ENCODE results near the gene TMEM130.

DNA sequence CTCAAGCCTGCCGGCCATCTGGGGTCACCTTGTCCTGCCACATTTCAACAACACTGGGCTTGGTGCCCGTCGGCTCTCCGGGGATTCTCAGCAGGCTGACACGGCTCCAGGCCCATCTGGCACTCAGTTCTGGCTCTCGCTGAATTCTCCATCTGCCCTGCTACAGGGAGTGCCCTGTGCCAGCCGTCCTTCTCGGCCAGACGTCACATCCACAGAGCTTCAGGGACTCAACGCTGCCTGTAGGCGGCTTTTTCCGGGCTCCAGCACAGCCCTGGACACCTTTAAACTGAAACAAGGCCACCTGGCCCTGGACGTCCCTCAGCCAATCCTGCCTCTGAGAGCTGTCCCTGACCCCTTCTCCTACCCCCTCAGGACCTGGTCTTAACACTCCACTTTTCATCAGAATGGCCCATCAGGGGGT lies 43.0 kb downstream of the TMEM130 start:
- TF ChIP-seq CTCF (conservative IDR thresholded peaks at IDR 0.05 in 1 of 2, IDR thresholded peaks at IDR 0.05 in 1 of 2; ENCODE audit: low read depth in 1 of 2, low read length in 2 of 2) = no peak
- TF ChIP-seq EZH2 (IDR thresholded peaks at IDR 0.05; ENCODE audit: low read length, missing control alignments) = no peak
